HG03280 (cell line): Measurements from ENCODE around the gene HS3ST5.

Experiments used
- ATAC-seq: cut with Tn5 transposase; IDR thresholded peaks from one replicate; pipeline ENCODE4 v1.9.1; 2021; ENCODE audit warnings: mild to moderate bottlenecking, moderate library complexity; ENCODE audit not compliant: unreplicated experiment

HS3ST5 gene

GRCh38 chr6:114202389-114202788, 140.4 kb downstream of the HS3ST5 start:
- ATAC-seq: no peak

DNA sequence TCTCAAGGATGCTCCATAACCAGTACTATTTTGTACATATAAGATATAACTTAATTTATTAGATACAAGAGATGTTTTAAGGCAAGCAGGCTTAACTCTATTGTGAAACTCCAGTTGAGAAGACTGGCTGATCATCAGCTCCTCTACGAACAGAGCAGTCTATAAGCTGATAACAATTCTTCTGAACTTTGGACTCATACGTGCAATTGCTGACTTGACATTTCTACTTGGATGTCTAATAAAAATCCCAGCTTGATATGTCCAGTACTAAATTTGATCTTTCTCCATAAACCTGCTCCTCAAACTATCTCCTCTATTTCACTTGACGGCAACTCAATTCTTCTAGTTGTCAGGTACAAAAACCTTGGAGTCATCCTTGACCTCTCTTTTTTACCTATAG, 141.9 kb downstream of the HS3ST5 start:
- no peak for ATAC-seq

DNA sequence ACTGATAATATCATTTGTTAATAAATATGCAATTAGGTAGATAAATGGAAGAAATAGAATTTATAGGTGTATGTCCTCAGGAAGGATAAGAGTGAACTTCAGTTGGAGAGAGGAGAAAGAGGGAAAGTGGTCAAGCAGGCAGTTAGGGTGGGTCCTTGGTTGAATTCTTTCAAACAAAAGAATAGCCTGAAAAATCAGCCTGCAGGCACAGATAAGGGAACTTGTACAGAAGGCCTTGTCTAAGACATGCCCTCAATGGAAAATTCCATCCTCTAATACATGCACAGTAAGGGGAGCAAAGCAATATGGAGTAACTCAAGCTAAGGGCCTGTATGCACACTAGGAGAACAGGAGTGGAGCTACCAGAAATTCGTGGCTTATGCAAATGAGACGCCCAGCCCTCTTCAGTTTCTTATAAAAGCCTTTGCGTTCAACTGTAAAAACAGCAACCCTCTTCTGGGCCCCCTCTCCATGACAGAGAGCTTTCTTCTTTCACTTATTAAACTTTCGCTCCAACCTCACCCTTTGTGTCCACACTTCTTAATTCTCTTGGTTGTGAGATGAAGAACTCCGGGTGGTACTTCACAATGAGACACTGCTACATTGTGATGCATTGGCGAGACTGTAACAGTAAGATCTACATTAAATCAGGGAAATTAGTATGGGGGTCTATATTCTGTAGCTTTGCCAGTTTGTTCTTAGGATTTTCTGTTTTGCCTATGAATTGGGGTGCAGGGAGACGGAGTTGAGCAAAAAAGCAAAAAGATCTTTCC, 147.0 kb downstream of the HS3ST5 start:
- ATAC-seq: no peak

DNA sequence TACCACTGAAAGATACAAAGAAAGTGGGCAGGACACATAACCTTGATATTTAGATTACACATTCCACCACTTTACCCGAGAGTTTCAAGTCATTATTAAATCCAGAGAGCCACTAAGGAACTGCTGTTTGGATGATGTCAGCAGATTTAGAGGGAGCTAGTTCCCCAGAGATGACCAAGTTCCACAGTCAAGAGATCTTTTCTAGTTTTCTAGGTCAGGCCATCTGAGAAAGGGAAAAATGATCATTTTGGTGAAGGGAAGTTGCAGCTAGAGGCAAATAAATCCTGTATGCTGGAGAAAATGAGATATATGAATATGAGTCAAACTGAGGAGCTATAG, 147.8 kb downstream of the HS3ST5 start:
- ATAC-seq: no peak

- no peak for ATAC-seq
Observed at GRCh38 chr6:114194362-114195026, 148.3 kb downstream of the HS3ST5 start.

- ATAC-seq: no peak
Observed at GRCh38 chr6:114187563-114187962, 155.3 kb downstream of the HS3ST5 start.

GRCh38 chr6:114181664-114182063, 161.2 kb downstream of the HS3ST5 start:
- ATAC-seq: no peak

GRCh38 chr6:114179411-114179810, 163.4 kb downstream of the HS3ST5 start:
- ATAC-seq: no peak

- ATAC-seq: no peak
Observed at GRCh38 chr6:114176726-114177125, 166.1 kb downstream of the HS3ST5 start.

GRCh38 chr6:114172576-114173260, 170.1 kb downstream of the HS3ST5 start:
- ATAC-seq: no peak

DNA sequence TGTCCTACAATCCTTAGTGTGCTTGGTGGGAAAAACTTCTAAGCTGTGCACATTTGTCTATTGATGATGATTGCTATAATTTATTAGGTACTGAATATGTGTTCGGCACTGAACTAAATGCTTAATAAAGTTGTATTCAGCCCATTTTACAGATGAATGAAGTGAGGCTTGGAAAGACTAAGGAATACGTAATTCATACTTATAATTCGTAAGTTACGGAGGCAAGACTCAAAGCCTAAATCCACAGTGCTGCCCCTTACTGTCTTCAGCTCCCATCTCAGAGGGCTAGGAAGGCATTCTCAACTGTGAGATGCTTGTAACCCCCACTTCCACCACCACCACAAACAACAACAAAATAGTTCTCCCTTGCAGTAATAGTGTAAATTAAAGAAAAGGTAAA, 171.3 kb downstream of the HS3ST5 start:
- no peak for ATAC-seq

DNA sequence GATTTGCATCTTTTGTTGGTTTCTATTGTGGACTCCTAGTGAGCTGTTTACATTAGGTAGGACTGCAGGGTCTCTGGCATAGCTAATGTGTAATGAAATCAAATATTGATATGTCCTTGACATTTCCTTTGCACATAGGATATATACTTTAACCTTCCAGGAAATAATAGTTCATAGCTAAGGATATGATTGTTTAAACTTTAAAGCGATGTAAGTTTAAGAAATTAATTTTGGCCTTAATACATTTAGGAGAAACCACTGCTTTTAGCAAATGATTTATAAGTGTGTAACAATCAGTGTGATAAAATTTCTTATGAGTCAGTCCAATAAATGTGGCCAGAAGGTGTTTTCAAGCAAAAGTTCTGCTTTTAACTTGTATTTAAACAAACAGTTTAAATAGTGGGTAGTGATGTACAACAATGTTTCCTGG, 171.8 kb downstream of the HS3ST5 start:
- no peak for ATAC-seq

GRCh38 chr6:114170372-114170771, 172.5 kb downstream of the HS3ST5 start:
- ATAC-seq: no peak

- ATAC-seq: no peak
Observed at GRCh38 chr6:114169763-114170162, 173.1 kb downstream of the HS3ST5 start.

- no peak for ATAC-seq
Observed at GRCh38 chr6:114167583-114168576, 174.9 kb downstream of the HS3ST5 start.

DNA sequence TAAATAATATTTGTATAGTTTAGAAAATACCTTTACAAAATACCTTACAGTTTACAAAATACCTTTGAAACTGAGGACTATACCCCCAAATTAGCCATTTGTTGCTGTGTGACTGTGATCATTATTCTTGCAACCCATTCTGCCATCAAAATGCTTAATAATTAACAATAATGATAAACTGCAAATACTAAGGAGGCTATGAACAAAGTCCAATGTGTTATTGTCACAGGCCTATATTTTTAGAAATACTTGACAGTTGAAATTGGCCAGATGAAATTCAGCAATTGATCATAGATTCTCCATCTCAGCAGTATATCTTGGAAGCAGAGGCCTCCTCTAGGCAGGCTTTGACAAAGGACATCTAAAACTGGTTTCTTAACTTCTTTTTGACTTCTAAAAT, 178.6 kb downstream of the HS3ST5 start:
- no peak for ATAC-seq

GRCh38 chr6:114162691-114163347, 180.0 kb downstream of the HS3ST5 start:
- ATAC-seq: no peak

DNA sequence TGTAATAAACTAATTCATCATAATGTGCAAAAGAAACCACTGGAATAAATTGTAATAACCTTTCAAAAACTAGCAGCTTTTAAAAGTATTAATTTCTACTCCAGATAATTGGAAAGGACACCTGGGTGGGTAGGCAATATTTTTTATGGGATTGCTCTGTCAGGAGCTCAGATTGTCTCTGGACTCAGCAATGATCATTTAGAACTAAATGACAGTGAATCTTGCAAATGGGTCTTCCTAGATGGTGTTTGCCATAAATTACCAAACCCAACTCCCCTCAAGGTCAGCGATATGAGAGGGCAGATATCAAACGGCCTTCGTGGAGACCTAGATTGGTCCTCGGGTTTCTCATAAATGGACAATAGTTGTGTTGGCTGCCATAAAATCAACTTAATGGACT, 181.9 kb downstream of the HS3ST5 start:
- no peak for ATAC-seq

DNA sequence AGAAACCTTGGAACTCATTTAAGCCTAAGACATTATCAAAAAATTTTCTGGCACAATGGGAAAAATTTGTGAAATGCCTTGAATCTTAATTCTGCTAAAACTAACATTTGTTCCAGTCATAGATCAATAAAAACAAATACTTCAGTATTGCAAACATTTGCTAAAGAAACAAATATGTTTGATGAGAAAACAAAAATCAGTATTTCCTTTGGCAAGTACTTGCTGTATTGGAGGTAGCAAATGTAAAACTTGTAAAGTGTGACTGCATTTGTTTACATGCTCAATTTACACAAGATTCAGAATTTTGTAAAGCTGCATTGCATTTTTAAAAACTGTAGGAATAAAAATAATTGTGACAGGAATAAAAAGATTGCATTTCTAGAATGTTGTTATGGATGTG, 183.1 kb downstream of the HS3ST5 start:
- ATAC-seq: no peak
